A549 (cell line): ENCODE data around the gene PITPNM3. TPM values are rescaled to one million over a fixed set of nuclear protein-coding genes. Genes with fewer than 3 reads are reported as not detected.

Experiments
- ATAC-seq, 2 experiments: fragments of 200-7000 bp in 1 of 2; fragments of >200 bp in 1 of 2; cut with Nextera tagmentation in 1 of 2; cut with Tn5 transposase in 1 of 2; 3 replicates each; pipeline versions ENCODE4 v1.8.0 to v1.9.1; 2018 to 2020; ENCODE audit warnings: mild to moderate bottlenecking in 1 of 2, moderate library complexity in 1 of 2
- CTCF ChIA-PET: fragments of 300-600 bp; sonication (Branson Sonifier 250); formaldehyde crosslinking; extraction: SDS; loops from one replicate; lab custom pipeline; 2021; ENCODE audit warnings: antibody characterized with exemption, inconsistent platforms; lab: Yijun Ruan, JAX
- POLR2A ChIA-PET: fragments of 350-600 bp; formaldehyde crosslinking; extraction: SDS; loops from one replicate; lab custom pipeline; 2021; ENCODE audit warnings: antibody characterized with exemption, inconsistent platforms; lab: Yijun Ruan, JAX
- DNase-seq, 2 experiments: peaks; one replicate each; pipeline versions ENCODE4 v3.0.0 to v3.0.0-alpha.2; 2011 to 2016; ENCODE audit warnings: low read depth in 1 of 2, low spot score in 1 of 2
- FAIRE-seq: peaks from 2 replicates; lab custom pipeline; 2011; peaks lifted over from hg19 to GRCh38; lab: Jason Lieb, UNC
- H3K27ac ChIP-seq, 2 experiments: fragments of >200 bp; sonication (Bioruptor Twin); formaldehyde crosslinking; 3 replicates each; pipeline ENCODE4 v1.5.1; 2016 to 2017
- H3K4me1 ChIP-seq: fragments of >200 bp; sonication (Bioruptor Twin); formaldehyde crosslinking; 3 replicates; pipeline ENCODE4 v1.6.1; 2016
- H3K4me2 ChIP-seq: fragments of >200 bp; sonication (Bioruptor Twin); formaldehyde crosslinking; 3 replicates; pipeline ENCODE4 v1.6.1; 2016
- H3K4me3 ChIP-seq: fragments of >200 bp; sonication (Bioruptor Twin); formaldehyde crosslinking; 3 replicates; pipeline ENCODE4 v1.5.1; 2016
- H3K9me3 ChIP-seq: fragments of >200 bp; sonication (Bioruptor Twin); formaldehyde crosslinking; 3 replicates; pipeline ENCODE4 v1.6.1; 2016
- BHLHE40 ChIP-seq: IDR thresholded peaks from 2 replicates; pipeline ENCODE4 v1.6.1; 2012; ENCODE audit warnings: low read depth, low read length, inconsistent platforms
- CBX8 ChIP-seq: fragments of 200-600 bp; sonication (generic); IDR thresholded peaks from 2 replicates; pipeline ENCODE4 v1.6.1; 2016
- CHD2 ChIP-seq: fragments of 150-350 bp; IDR thresholded peaks from 2 replicates; pipeline ENCODE4 v1.6.1; 2014; ENCODE audit warnings: low read length; ENCODE audit not compliant: partially characterized antibody
- EHMT2 ChIP-seq: fragments of 200-600 bp; sonication (generic); IDR thresholded peaks from 2 replicates; pipeline ENCODE4 v1.6.1; 2016; ENCODE audit warnings: antibody characterized with exemption, low read depth, mild to moderate bottlenecking, moderate library complexity
- EP300 ChIP-seq, 2 experiments: fragments of >200 bp; sonication (Bioruptor Twin); formaldehyde crosslinking; IDR thresholded peaks; 2 replicates in 1 of 2; 3 replicates in 1 of 2; pipeline ENCODE4 v1.6.1; 2016 to 2017
- FOSB ChIP-seq: fragments of 250-450 bp; sonication (Bioruptor Pico); IDR thresholded peaks from 2 replicates; pipeline ENCODE4 v1.5.0; 2020; ENCODE audit warnings: mild to moderate bottlenecking, moderate library complexity
- HDAC2 ChIP-seq: fragments of 200-600 bp; sonication (generic); IDR thresholded peaks from 2 replicates; pipeline ENCODE4 v1.6.1; 2016
- HES2 ChIP-seq: fragments of >200 bp; sonication (Bioruptor Twin); formaldehyde crosslinking; IDR thresholded peaks from 2 replicates; pipeline ENCODE4 v1.6.1; 2016
- HEYL ChIP-seq: fragments of 250-450 bp; sonication (Bioruptor Pico); IDR thresholded peaks from 2 replicates; pipeline ENCODE4 v1.8.0; 2021; ENCODE audit warnings: mild to moderate bottlenecking, moderate library complexity
- HMGXB4 ChIP-seq: fragments of 250-450 bp; sonication (Bioruptor Pico); IDR thresholded peaks from 2 replicates; pipeline ENCODE4 v1.5.0; 2021; ENCODE audit warnings: mild to moderate bottlenecking, moderate library complexity, borderline replicate concordance
- HOXB13 ChIP-seq: fragments of 250-450 bp; sonication (Bioruptor Pico); IDR thresholded peaks from 2 replicates; pipeline ENCODE4 v1.5.0; 2020; ENCODE audit warnings: low read depth, mild to moderate bottlenecking, moderate library complexity
- HOXB5 ChIP-seq: fragments of 250-450 bp; sonication (Bioruptor Pico); IDR thresholded peaks from 2 replicates; pipeline ENCODE4 v1.5.0; 2020; ENCODE audit warnings: mild to moderate bottlenecking, moderate library complexity
- JUN ChIP-seq, 2 experiments: fragments of >200 bp; sonication (Bioruptor Twin); formaldehyde crosslinking; IDR thresholded peaks; 2 replicates in 1 of 2; 3 replicates in 1 of 2; pipeline ENCODE4 v1.6.1; 2016 to 2017
- MAX ChIP-seq: IDR thresholded peaks from 2 replicates; pipeline ENCODE4 v1.6.1; 2012
- NPAS2 ChIP-seq: fragments of 250-450 bp; sonication (Bioruptor Pico); IDR thresholded peaks from 2 replicates; pipeline ENCODE4 v1.8.0; 2022; ENCODE audit warnings: mild to moderate bottlenecking, moderate library complexity, borderline replicate concordance
- NR3C1 ChIP-seq: fragments of >200 bp; sonication (Bioruptor Twin); formaldehyde crosslinking; IDR thresholded peaks from 3 replicates; pipeline ENCODE4 v1.6.1; 2017
- PBX3 ChIP-seq: IDR thresholded peaks from 2 replicates; pipeline ENCODE4 v1.6.1; 2012
- PHF8 ChIP-seq: fragments of 200-600 bp; sonication (generic); IDR thresholded peaks from 2 replicates; pipeline ENCODE4 v1.6.1; 2016; ENCODE audit warnings: low read depth, mild to moderate bottlenecking, antibody characterized with exemption, moderate library complexity, borderline replicate concordance
- POLR2A ChIP-seq: IDR thresholded peaks from 2 replicates; pipeline ENCODE4 v1.6.1; 2012; ENCODE audit warnings: mild to moderate bottlenecking, low read length
- POLR2AphosphoS2 ChIP-seq: conservative IDR thresholded peaks from 2 replicates; pipeline ENCODE4 v1.6.1; 2012; ENCODE audit warnings: low read length, improper control_type of control experiment, inconsistent platforms
- RAD21 ChIP-seq, 2 experiments: fragments of >200 bp in 1 of 2; sonication (Bioruptor Twin) in 1 of 2; formaldehyde crosslinking in 1 of 2; IDR thresholded peaks in 1 of 2; conservative IDR thresholded peaks in 1 of 2; 2 replicates in 1 of 2; 3 replicates in 1 of 2; pipeline ENCODE4 v1.6.1; 2012 to 2018; ENCODE audit warnings: inconsistent platforms in 1 of 2
- SREBF2 ChIP-seq: fragments of 450-650 bp; IDR thresholded peaks from 2 replicates; pipeline ENCODE4 v1.6.1; 2014; ENCODE audit warnings: mild to moderate bottlenecking, moderate library complexity
- TP53 ChIP-seq: fragments of 250-450 bp; sonication (Bioruptor Pico); IDR thresholded peaks from 2 replicates; pipeline ENCODE4 v1.5.0; 2021; ENCODE audit warnings: mild to moderate bottlenecking, moderate library complexity
- USF2 ChIP-seq: fragments of 450-650 bp; IDR thresholded peaks from 2 replicates; pipeline ENCODE4 v1.6.1; 2014; ENCODE audit warnings: antibody characterized with exemption
- ZSCAN20 ChIP-seq: fragments of 250-450 bp; sonication (Bioruptor Pico); IDR thresholded peaks from 2 replicates; pipeline ENCODE4 v1.8.0; 2022; ENCODE audit warnings: mild to moderate bottlenecking, moderate library complexity
- WGBS: methylation state at CpG from one replicate; pipeline ENCODE4 v1.1.6; 2017; ENCODE audit errors: missing lambda C conversion rate; 5-methylcytosine and 5-hydroxymethylcytosine counted together
- polyA plus RNA-seq, 4 experiments: library from polyadenylated mRNA; depleted of rRNA in 3 of 4; stranded (reverse); fragments of >200 nt; fragmentation: RNase III in 1 of 4; extraction: RNeasy Plus Mini Kit Qiagen cat#74134 plus additional on column Dnase treatment in 1 of 4; gene quantifications; 2 replicates in 3 of 4; 3 replicates in 1 of 4; pipeline ENCODE4 v1.2.3, GENCODE V29; 2011 to 2017

The PITPNM3 gene
- polyA plus RNA-seq, 2 of the 4 experiments (the other 2 are of a cell fraction) = 0.80 to 2.2 TPM

GRCh38 chr17:6539871-6540270, 16.5 kb downstream of the PITPNM3 start:
- CTCF ChIA-PET = interaction anchor here (0.6 to 3.4 kb wide), 4 partner anchors 16 to 66 kb away, joined by 3 to 13 read pairs (median 4); no protein-coding TSS in a partner anchor
- no peak for TF ChIP-seq CBX8
- FAIRE-seq = no peak

GRCh38 chr17:6536566-6537065, 19.7 kb downstream of the PITPNM3 start:
- no peak overlapping the region for H3K4me2 ChIP-seq
- ATAC-seq (no peak; a peak in 1 of 6 replicates), FAIRE-seq (no peak), DNase-seq (no peak)
- POLR2A ChIA-PET = no interaction called here
- no peak overlapping the region for H3K4me3 ChIP-seq
- CTCF ChIA-PET = interaction anchor here (1.6 kb wide), 2 partner anchors 19 to 63 kb away, joined by 5 read pairs; no protein-coding TSS in a partner anchor
- H3K4me1 ChIP-seq = no peaks in the 10 kb centered on the region
- 75% methylated on average over 10 of the region's 10 CpGs for WGBS
- H3K27ac ChIP-seq = no peak overlapping the region
- H3K9me3 ChIP-seq = peaks cover 5% of the 10 kb centered on the region; the same call in 2 of the 3 replicates
- TF ChIP-seq ZSCAN20 (CRISPR knock-in tag) = no peak
- no peak for TF ChIP-seq HDAC2
- no peak for TF ChIP-seq HMGXB4 (CRISPR knock-in tag)
- no peak for TF ChIP-seq HEYL (CRISPR knock-in tag)
- no peak for TF ChIP-seq HOXB5 (CRISPR knock-in tag)
- no peak for TF ChIP-seq TP53 (CRISPR knock-in tag)
- no peak for TF ChIP-seq FOSB
- no peak for TF ChIP-seq POLR2AphosphoS2
- TF ChIP-seq EHMT2 = no peak
- TF ChIP-seq USF2 = no peak
- no peak for TF ChIP-seq EP300 (IDR thresholded peaks at IDR 0.05)
- TF ChIP-seq RAD21 (conservative IDR thresholded peaks at IDR 0.05 in 1 of 2, IDR thresholded peaks at IDR 0.05 in 1 of 2) = no peak
- no peak for TF ChIP-seq HOXB13
- no peak for TF ChIP-seq POLR2A
- TF ChIP-seq BHLHE40 = no peak
- TF ChIP-seq HES2 = no peak
- no peak for TF ChIP-seq NPAS2 (CRISPR knock-in tag)
- TF ChIP-seq JUN (IDR thresholded peaks at IDR 0.05) = no peak

More at GRCh38 chr17:6539871-6540270, 16.5 kb downstream of the PITPNM3 start:
- Histone ChIP-seq H3K4me3 (no peak overlapping the region), H3K9me3 (peaks cover 5% of the 10 kb centered on the region; the same call in 2 of the 3 replicates), H3K4me1 (no peaks in the 10 kb centered on the region), H3K4me2 (no peak overlapping the region), H3K27ac (no peak overlapping the region)
- 82% methylated on average over 3 of the region's 3 CpGs for WGBS
- ATAC-seq (no peak), DNase-seq (no peak)
- POLR2A ChIA-PET = no interaction called here

GRCh38 chr17:6536053-6536452, 20.3 kb downstream of the PITPNM3 start:
- CTCF ChIA-PET = interaction anchor here (0.6 to 1.6 kb wide), 3 partner anchors 18 to 476 kb away, joined by 3 to 5 read pairs (median 5); no protein-coding TSS in a partner anchor
- WGBS = 88% methylated on average over 10 of the region's 10 CpGs

More at GRCh38 chr17:6536053-6536452, 20.3 kb downstream of the PITPNM3 start:
- Histone ChIP-seq H3K4me2 (no peak overlapping the region), H3K27ac (no peak overlapping the region), H3K4me3 (no peak overlapping the region), H3K4me1 (no peaks in the 10 kb centered on the region), H3K9me3 (peaks cover 5% of the 10 kb centered on the region; the same call in 2 of the 3 replicates)
- POLR2A ChIA-PET = no interaction called here
- ATAC-seq = no peak
- TF ChIP-seq EP300 (IDR thresholded peaks at IDR 0.05) = no peak
- no peak for TF ChIP-seq PBX3
- no peak for TF ChIP-seq HOXB13
- TF ChIP-seq NR3C1 = no peak
- TF ChIP-seq MAX = no peak
- no peak for TF ChIP-seq PHF8
- TF ChIP-seq RAD21 (conservative IDR thresholded peaks at IDR 0.05 in 1 of 2, IDR thresholded peaks at IDR 0.05 in 1 of 2) = no peak
- TF ChIP-seq SREBF2 = no peak
- TF ChIP-seq EHMT2 = no peak
- no peak for TF ChIP-seq CHD2
- no peak for TF ChIP-seq POLR2AphosphoS2
- no peak for FAIRE-seq
- no peak for DNase-seq
